Measurements from ENCODE around the gene NHS. TPM values are rescaled to one million over a fixed set of nuclear protein-coding genes. Genes with fewer than 3 reads are reported as not detected.

The NHS gene
- total RNA-seq, 1 donor from 2014 or later = 6.6 TPM

DNA sequence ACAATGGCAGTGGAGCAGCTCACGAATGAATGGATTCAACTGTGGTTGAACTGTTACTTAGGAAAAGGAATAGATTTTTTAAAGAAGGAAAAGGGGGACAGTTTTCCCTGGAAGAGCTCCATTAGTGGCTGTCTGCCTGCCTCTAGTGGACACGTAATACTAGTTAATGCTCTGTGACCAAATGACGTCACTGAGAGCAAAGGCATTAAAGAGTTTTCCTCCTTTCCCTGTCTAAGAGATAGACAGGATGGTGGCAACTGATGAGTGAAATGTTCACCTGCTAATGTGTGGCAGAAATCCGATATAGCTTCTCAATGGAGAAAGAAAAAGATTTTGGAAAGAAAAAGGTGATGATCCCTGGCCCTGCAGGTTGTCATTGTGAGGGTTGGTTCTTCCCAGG is 310.0 kb downstream of the NHS start:
- no peak overlapping the region for H3K4me2 ChIP-seq (ENCODE audit: low read length)
- FAIRE-seq = no peak

GRCh38 chrX:17687648-17688047 is 312.6 kb downstream of the NHS start:
- Histone ChIP-seq H3K4me3 (ENCODE audit: insufficient read depth, low read depth, low read length) (no peak overlapping the region), H4K20me1 (ENCODE audit: insufficient read depth, low read length) (peaks cover 5% of the 10 kb centered on the region), H3K9ac (ENCODE audit: low read length) (no peak overlapping the region), H2AFZ (ENCODE audit: low read depth, low read length) (no peak overlapping the region), H3K79me2 (ENCODE audit: insufficient read depth, low read length) (peaks cover 3% of the 10 kb centered on the region), H3K36me3 (ENCODE audit: insufficient read depth, low read length) (no peaks in the 10 kb centered on the region), H3K27ac (ENCODE audit: low read depth, low read length) (no peak overlapping the region), H3K4me1 (ENCODE audit: insufficient read depth, low read length) (no peaks in the 10 kb centered on the region), H3K27me3 (ENCODE audit: insufficient read depth, low read length) (no peaks in the 10 kb centered on the region), H3K4me2 (ENCODE audit: low read length) (no peak overlapping the region), H3K9me3 (ENCODE audit: insufficient read depth, low read depth, low read length) (no peaks in the 10 kb centered on the region)
- H3K27me3 Mint-ChIP-seq (ENCODE audit: low read depth, unreplicated experiment) = no peaks in the 10 kb centered on the region
- H3K4me3 Mint-ChIP-seq (ENCODE audit: unreplicated experiment) = no peak overlapping the region
- no peaks in the 10 kb centered on the region for H3K36me3 Mint-ChIP-seq (ENCODE audit: low read depth, unreplicated experiment)
- peaks cover 9% of the 10 kb centered on the region for H3K4me1 Mint-ChIP-seq (ENCODE audit: low read depth, unreplicated experiment)
- H3K9me3 Mint-ChIP-seq (ENCODE audit: unreplicated experiment) = no peaks in the 10 kb centered on the region
- no peak overlapping the region for H3K27ac Mint-ChIP-seq (ENCODE audit: unreplicated experiment)
- no peak for TF ChIP-seq CTCF (IDR thresholded peaks at IDR 0.05; ENCODE audit: insufficient read depth, low read depth, low read length)
- no peak for TF ChIP-seq EZH2 (IDR thresholded peaks at IDR 0.05; ENCODE audit: insufficient read depth, low read length)
- no peak for FAIRE-seq
- DNase-seq (ENCODE audit: low read depth) = no peak

More for the DNA sequence above, 310.0 kb downstream of the NHS start:
- Histone ChIP-seq H3K9me3 (ENCODE audit: insufficient read depth, low read depth, low read length) (no peaks in the 10 kb centered on the region), H3K36me3 (ENCODE audit: insufficient read depth, low read length) (no peaks in the 10 kb centered on the region), H2AFZ (ENCODE audit: low read depth, low read length) (no peak overlapping the region), H3K27me3 (ENCODE audit: insufficient read depth, low read length) (no peaks in the 10 kb centered on the region), H4K20me1 (ENCODE audit: insufficient read depth, low read length) (peaks cover 19% of the 10 kb centered on the region), H3K4me3 (ENCODE audit: insufficient read depth, low read depth, low read length) (no peak overlapping the region), H3K27ac (ENCODE audit: low read depth, low read length) (no peak overlapping the region), H3K9ac (ENCODE audit: low read length) (no peak overlapping the region), H3K4me1 (ENCODE audit: insufficient read depth, low read length) (no peaks in the 10 kb centered on the region), H3K79me2 (ENCODE audit: insufficient read depth, low read length) (peaks cover 3% of the 10 kb centered on the region)
- no peaks in the 10 kb centered on the region for H3K9me3 Mint-ChIP-seq (ENCODE audit: unreplicated experiment)
- TF ChIP-seq CTCF (IDR thresholded peaks at IDR 0.05; ENCODE audit: insufficient read depth, low read depth, low read length) = no peak
- TF ChIP-seq EZH2 (IDR thresholded peaks at IDR 0.05; ENCODE audit: insufficient read depth, low read length) = no peak
- peaks cover 17% of the 10 kb centered on the region for H3K4me1 Mint-ChIP-seq (ENCODE audit: low read depth, unreplicated experiment)
- H3K27ac Mint-ChIP-seq (ENCODE audit: unreplicated experiment) = no peak overlapping the region
- H3K4me3 Mint-ChIP-seq (ENCODE audit: unreplicated experiment) = no peak overlapping the region
- no peaks in the 10 kb centered on the region for H3K27me3 Mint-ChIP-seq (ENCODE audit: low read depth, unreplicated experiment)
- DNase-seq (ENCODE audit: low read depth) = no peak
- H3K36me3 Mint-ChIP-seq (ENCODE audit: low read depth, unreplicated experiment) = no peaks in the 10 kb centered on the region

GRCh38 chrX:17689971-17690409 is 315.0 kb downstream of the NHS start:
- no peak overlapping the region for H3K4me3 ChIP-seq (ENCODE audit: insufficient read depth, low read depth, low read length)
- Mint-ChIP-seq H3K27ac (ENCODE audit: unreplicated experiment) (no peak overlapping the region), H3K4me1 (ENCODE audit: low read depth, unreplicated experiment) (peaks cover 5% of the 10 kb centered on the region), H3K36me3 (ENCODE audit: low read depth, unreplicated experiment) (no peaks in the 10 kb centered on the region), H3K27me3 (ENCODE audit: low read depth, unreplicated experiment) (no peaks in the 10 kb centered on the region), H3K4me3 (ENCODE audit: unreplicated experiment) (no peak overlapping the region), H3K9me3 (ENCODE audit: unreplicated experiment) (no peaks in the 10 kb centered on the region)
- H2AFZ ChIP-seq (ENCODE audit: low read depth, low read length) = no peak overlapping the region
- H3K4me1 ChIP-seq (ENCODE audit: insufficient read depth, low read length) = no peaks in the 10 kb centered on the region
- H3K27me3 ChIP-seq (ENCODE audit: insufficient read depth, low read length) = no peaks in the 10 kb centered on the region
- H3K36me3 ChIP-seq (ENCODE audit: insufficient read depth, low read length) = no peaks in the 10 kb centered on the region
- DNase-seq (ENCODE audit: low read depth) = peak; percentile 40
- peaks cover 5% of the 10 kb centered on the region for H4K20me1 ChIP-seq (ENCODE audit: insufficient read depth, low read length)
- TF ChIP-seq EZH2 (IDR thresholded peaks at IDR 0.05; ENCODE audit: insufficient read depth, low read length) (no peak), CTCF (IDR thresholded peaks at IDR 0.05; ENCODE audit: insufficient read depth, low read depth, low read length) (peak; percentile 53)
- H3K9me3 ChIP-seq (ENCODE audit: insufficient read depth, low read depth, low read length) = no peaks in the 10 kb centered on the region
- H3K9ac ChIP-seq (ENCODE audit: low read length) = no peak overlapping the region
- H3K4me2 ChIP-seq (ENCODE audit: low read length) = peak overlapping the region; percentile 19
- H3K79me2 ChIP-seq (ENCODE audit: insufficient read depth, low read length) = peaks cover 3% of the 10 kb centered on the region
- peak; percentile 100 for FAIRE-seq
- H3K27ac ChIP-seq (ENCODE audit: low read depth, low read length) = no peak overlapping the region
